PC-3 (cell line): ENCODE results near the gene MTFMT. TPM values are rescaled to one million over a fixed set of nuclear protein-coding genes. Genes with fewer than 3 reads are reported as not detected.
A peak's percentile ranks its signal among the peaks of the same experiment; 100 is the strongest.

Source experiments
- ATAC-seq: fragments of 200-7000 bp; cut with Tn5 transposase; 2 replicates; pipeline ENCODE4 v1.9.1; 2020; ENCODE audit warnings: mild to moderate bottlenecking, moderate library complexity
- BruUV-seq: library from RNA; stranded (reverse); fragments of 400-500 nt; replicated peaks from 2 replicates; lab custom pipeline; 2021; lab: Mats Ljungman, UMichigan
- CTCF ChIA-PET: fragments of 300-600 bp; sonication (Branson Sonifier 250); formaldehyde crosslinking; loops from one replicate; lab custom pipeline; 2022; ENCODE audit warnings: antibody characterized with exemption; lab: Charles Lee
- POLR2A ChIA-PET: fragments of 300-600 bp; sonication (Branson Sonifier 250); formaldehyde crosslinking; loops from one replicate; lab custom pipeline; 2022; ENCODE audit warnings: antibody characterized with exemption; ENCODE audit not compliant: unreplicated experiment; lab: Charles Lee
- DNase-seq: peaks from one replicate; pipeline ENCODE4 v3.0.0-alpha.2; 2015
- H2AFZ ChIP-seq: fragments of 300-600 bp; sonication (generic); 2 replicates; pipeline ENCODE4 v1.6.0; 2016; ENCODE audit warnings: antibody characterized with exemption, low read length
- H3F3A ChIP-seq: fragments of 300-600 bp; sonication (generic); one replicate; pipeline ENCODE4 v1.6.0; 2017; ENCODE audit warnings: antibody characterized with exemption, low read length, control low read depth, mild to moderate bottlenecking; ENCODE audit not compliant: unreplicated experiment
- H3K27ac ChIP-seq: fragments of 300-600 bp; sonication (generic); 2 replicates; pipeline ENCODE4 v1.5.1; 2016; ENCODE audit warnings: mild to moderate bottlenecking, low read length
- H3K27me3 ChIP-seq: fragments of 300-600 bp; sonication (generic); 2 replicates; pipeline ENCODE4 v1.6.1; 2016; ENCODE audit warnings: low read length, mixed read lengths
- H3K36me3 ChIP-seq: fragments of 300-600 bp; sonication (generic); 2 replicates; pipeline ENCODE4 v1.6.1; 2016; ENCODE audit warnings: low read depth, mixed run types, low read length, mixed read lengths
- H3K4me1 ChIP-seq: fragments of 300-600 bp; sonication (generic); 2 replicates; pipeline ENCODE4 v1.5.1; 2016; ENCODE audit warnings: low read length; ENCODE audit not compliant: insufficient read depth
- H3K4me2 ChIP-seq: fragments of 300-600 bp; sonication (generic); 2 replicates; pipeline ENCODE4 v1.6.0; 2016; ENCODE audit warnings: low read length
- H3K4me3 ChIP-seq: fragments of 300-600 bp; sonication (generic); 2 replicates; pipeline ENCODE4 v1.5.1; 2016; ENCODE audit warnings: mild to moderate bottlenecking, low read length, mixed read lengths
- H3K79me2 ChIP-seq: fragments of 300-600 bp; sonication (generic); 2 replicates; pipeline ENCODE4 v1.6.1; 2017; ENCODE audit warnings: low read length, mixed read lengths
- H3K9ac ChIP-seq: fragments of 300-600 bp; sonication (generic); 2 replicates; pipeline ENCODE4 v1.6.0; 2016; ENCODE audit warnings: mild to moderate bottlenecking, low read length
- H3K9me2 ChIP-seq: fragments of 300-600 bp; sonication (generic); replicated peaks from 2 replicates; pipeline ENCODE4 v1.6.1; 2016; ENCODE audit warnings: mixed run types, low read length, mixed read lengths
- H3K9me3 ChIP-seq: fragments of 300-600 bp; sonication (generic); 2 replicates; pipeline ENCODE4 v1.6.1; 2016; ENCODE audit warnings: low read length, mixed read lengths
- H4K20me1 ChIP-seq: fragments of 300-600 bp; sonication (generic); 2 replicates; pipeline ENCODE4 v1.6.1; 2016; ENCODE audit warnings: low read length, mixed read lengths
- EZH2 ChIP-seq: fragments of 300-600 bp; sonication (generic); IDR thresholded peaks from one replicate; pipeline ENCODE4 v1.6.1; 2017; ENCODE audit warnings: antibody characterized with exemption, mild to moderate bottlenecking, low read length; ENCODE audit not compliant: unreplicated experiment
- EZH2phosphoT487 ChIP-seq: fragments of 300-600 bp; sonication (generic); IDR thresholded peaks from 2 replicates; pipeline ENCODE4 v1.6.1; 2018; ENCODE audit warnings: mild to moderate bottlenecking, antibody characterized with exemption, low read length, borderline replicate concordance
- intact Hi-C: fragments of 100-400 bp; cut with micrococcal nuclease; formaldehyde crosslinking; loops from 2 replicates; pipeline ENCODE4 v1.9.0; 2023
- total RNA-seq: library from RNA; depleted of rRNA; stranded (reverse); fragments of >200 nt; gene quantifications from 2 replicates; pipeline ENCODE4 v1.2.3, GENCODE V29; 2014
- TF ChIP-seq, protein P1 (sequence below): fragments of 300-600 bp; sonication (generic); conservative IDR thresholded peaks from 2 replicates; pipeline ENCODE4 v1.5.1; 2017; ENCODE audit warnings: antibody characterized with exemption, low read depth, mild to moderate bottlenecking, low read length

The MTFMT gene
- total RNA-seq, 1 experiment from 2014 or later: 15.5 TPM

DNA sequence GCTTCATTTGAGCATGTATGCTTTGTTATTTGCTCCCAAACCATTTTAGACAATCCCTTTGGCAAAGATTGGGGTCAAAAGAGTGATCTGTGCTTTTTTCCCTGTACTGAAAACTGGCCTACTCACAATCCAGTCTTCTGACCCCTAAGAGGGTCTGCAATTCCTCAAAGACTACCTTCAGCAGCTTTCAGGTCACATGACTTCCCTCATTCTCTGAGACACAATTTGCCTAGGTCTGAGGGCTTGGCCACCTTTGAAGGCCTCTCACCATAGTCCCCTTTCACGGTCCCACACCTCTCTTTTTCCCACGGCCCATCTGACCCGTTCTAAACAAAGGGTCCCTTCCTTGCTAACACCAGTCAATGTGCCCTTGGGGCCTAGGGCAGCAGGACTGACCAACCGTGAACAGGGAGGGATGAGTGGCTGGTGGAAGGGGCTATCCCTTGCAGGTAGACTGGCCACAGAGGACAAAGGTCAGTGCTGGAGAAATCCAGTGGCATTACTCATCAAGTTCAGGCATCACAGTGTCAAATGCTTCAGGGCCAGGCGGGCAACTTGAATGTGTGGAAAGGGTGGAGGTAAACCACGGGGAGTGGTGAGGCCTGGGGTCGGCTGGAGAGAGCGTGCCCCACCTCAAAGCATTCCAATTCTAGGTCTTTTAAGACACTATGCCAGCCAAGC, 27.6 kb upstream of the MTFMT start:
- Histone ChIP-seq H3K9me2 (no peaks in the 10 kb centered on the region), H3K9ac (no peak overlapping the region), H2AFZ (no peak overlapping the region), H3K36me3 (no peaks in the 10 kb centered on the region), H3K4me2 (peak overlapping the region; percentile 43; the same call in 1 of the 2 replicates), H3K4me3 (no peak overlapping the region), H3K9me3 (no peaks in the 10 kb centered on the region), H4K20me1 (no peaks in the 10 kb centered on the region), H3K79me2 (no peaks in the 10 kb centered on the region), H3K4me1 (peaks cover 17% of the 10 kb centered on the region), H3F3A (no peaks in the 10 kb centered on the region), H3K27ac (no peak overlapping the region), H3K27me3 (no peaks in the 10 kb centered on the region)
- POLR2A ChIA-PET: no interaction called here
- no peak for TF ChIP-seq EZH2
- BruUV-seq: no TSS peak
- ATAC-seq (peak; percentile 70), DNase-seq (peak; percentile 84)
- CTCF ChIA-PET: no interaction called here
- intact Hi-C loops: loop anchor here (10.0 kb wide), 1 partner anchor 218 kb away; no protein-coding TSS in a partner anchor

DNA sequence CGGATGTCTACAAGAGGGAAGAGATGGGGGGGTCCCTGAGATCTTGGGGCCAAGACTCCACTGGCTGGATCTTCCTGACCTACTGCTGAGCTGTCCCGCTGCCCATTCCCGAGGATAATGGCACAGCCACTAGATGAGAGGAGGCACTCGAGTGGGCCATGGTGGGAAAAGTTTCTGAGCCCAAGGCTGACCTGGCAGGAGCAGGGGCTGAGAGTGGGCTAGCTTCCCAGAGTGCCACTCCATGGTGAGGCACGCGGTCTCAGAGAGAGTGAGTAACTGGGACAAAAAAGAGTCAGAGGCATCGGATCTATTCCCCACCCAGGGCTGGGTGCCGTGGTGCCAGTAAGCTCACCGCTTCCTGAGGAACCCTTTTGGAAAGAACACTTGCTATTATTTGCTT, 26.7 kb upstream of the MTFMT start:
- no peaks in the 10 kb centered on the region for H3K27me3 ChIP-seq
- POLR2A ChIA-PET: no interaction called here
- DNase-seq (no peak), ATAC-seq (no peak)
- no peaks in the 10 kb centered on the region for H3F3A ChIP-seq
- H3K79me2 ChIP-seq: no peaks in the 10 kb centered on the region
- H3K9ac ChIP-seq: no peak overlapping the region
- no TSS peak for BruUV-seq
- H3K9me3 ChIP-seq: no peaks in the 10 kb centered on the region
- no peaks in the 10 kb centered on the region for H3K9me2 ChIP-seq
- CTCF ChIA-PET: no interaction called here
- H3K4me2 ChIP-seq: no peak overlapping the region
- H2AFZ ChIP-seq: no peak overlapping the region
- no peak overlapping the region for H3K27ac ChIP-seq
- no peak overlapping the region for H3K4me3 ChIP-seq
- no peaks in the 10 kb centered on the region for H4K20me1 ChIP-seq
- H3K4me1 ChIP-seq: peaks cover 17% of the 10 kb centered on the region
- no peak for TF ChIP-seq EZH2
- TF ChIP-seq, protein P1, sequence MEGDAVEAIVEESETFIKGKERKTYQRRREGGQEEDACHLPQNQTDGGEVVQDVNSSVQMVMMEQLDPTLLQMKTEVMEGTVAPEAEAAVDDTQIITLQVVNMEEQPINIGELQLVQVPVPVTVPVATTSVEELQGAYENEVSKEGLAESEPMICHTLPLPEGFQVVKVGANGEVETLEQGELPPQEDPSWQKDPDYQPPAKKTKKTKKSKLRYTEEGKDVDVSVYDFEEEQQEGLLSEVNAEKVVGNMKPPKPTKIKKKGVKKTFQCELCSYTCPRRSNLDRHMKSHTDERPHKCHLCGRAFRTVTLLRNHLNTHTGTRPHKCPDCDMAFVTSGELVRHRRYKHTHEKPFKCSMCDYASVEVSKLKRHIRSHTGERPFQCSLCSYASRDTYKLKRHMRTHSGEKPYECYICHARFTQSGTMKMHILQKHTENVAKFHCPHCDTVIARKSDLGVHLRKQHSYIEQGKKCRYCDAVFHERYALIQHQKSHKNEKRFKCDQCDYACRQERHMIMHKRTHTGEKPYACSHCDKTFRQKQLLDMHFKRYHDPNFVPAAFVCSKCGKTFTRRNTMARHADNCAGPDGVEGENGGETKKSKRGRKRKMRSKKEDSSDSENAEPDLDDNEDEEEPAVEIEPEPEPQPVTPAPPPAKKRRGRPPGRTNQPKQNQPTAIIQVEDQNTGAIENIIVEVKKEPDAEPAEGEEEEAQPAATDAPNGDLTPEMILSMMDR: no peak
- TF ChIP-seq EZH2phosphoT487: no peak
- no peaks in the 10 kb centered on the region for H3K36me3 ChIP-seq
- intact Hi-C loops: loop anchor here (10.0 kb wide), 1 partner anchor 219 kb away; no protein-coding TSS in a partner anchor

DNA sequence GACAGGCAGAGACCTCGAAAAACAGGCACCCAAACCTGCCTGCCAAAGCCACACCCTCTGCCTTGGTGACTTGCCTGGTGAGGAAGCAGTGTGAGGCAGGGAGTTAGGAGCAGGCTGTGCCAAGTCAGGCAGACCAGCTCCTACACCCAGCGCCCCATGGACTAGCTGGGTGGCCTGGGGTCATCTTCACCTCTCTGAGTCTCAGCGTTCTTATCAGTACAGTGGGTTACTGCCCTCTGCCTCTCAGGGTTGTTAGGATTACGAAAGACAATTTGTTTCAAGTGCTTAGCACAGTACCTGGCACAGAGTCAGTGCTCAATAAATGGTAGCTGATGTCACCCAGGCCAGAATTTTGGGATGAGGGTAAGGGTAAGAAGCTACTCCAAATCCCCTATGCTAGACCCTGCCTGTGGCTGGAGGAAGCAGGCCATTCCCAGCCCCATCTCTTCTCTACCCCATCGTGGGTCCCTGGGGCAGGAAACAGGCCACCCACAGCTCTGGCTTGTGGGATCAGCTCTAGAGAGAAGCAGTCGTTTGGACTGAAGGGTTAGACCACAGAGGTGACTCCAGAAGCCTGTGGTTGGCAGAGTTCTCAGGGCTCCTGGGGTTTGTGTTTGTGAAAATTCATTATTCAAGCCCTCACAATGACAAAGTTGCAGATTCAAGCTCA, 25.9 kb upstream of the MTFMT start:
- Histone ChIP-seq H3K36me3 (no peaks in the 10 kb centered on the region), H3K4me2 (no peak overlapping the region), H3K9me3 (no peaks in the 10 kb centered on the region), H3K4me3 (no peak overlapping the region), H4K20me1 (no peaks in the 10 kb centered on the region), H3K4me1 (peaks cover 17% of the 10 kb centered on the region), H3K27me3 (no peaks in the 10 kb centered on the region), H3K27ac (no peak overlapping the region), H3K9me2 (no peaks in the 10 kb centered on the region), H3F3A (no peaks in the 10 kb centered on the region), H3K9ac (no peak overlapping the region), H3K79me2 (no peaks in the 10 kb centered on the region), H2AFZ (no peak overlapping the region)
- no peak for ATAC-seq
- DNase-seq: peak; percentile 43
- intact Hi-C loops: loop anchor here (2.0 to 10.0 kb wide), 2 partner anchors 31 to 219 kb away; no protein-coding TSS in a partner anchor
- ChIA-PET POLR2A (interaction anchor here (0.6 kb wide), 1 partner anchor 232 kb away, joined by 3 read pairs; the partner anchor contains the start of gene PARP16), CTCF (no interaction called here)
- BruUV-seq: no TSS peak
- TF ChIP-seq, protein P1: no peak
- no peak for TF ChIP-seq EZH2
- TF ChIP-seq EZH2phosphoT487: no peak
